Spleen (tissue), 7 donors: ENCODE measurements around the gene C12orf43.

ENCODE experiments used
- POLR2A ChIP-seq, 3 donors: fragments of 450-650 bp; IDR thresholded peaks; one replicate each; pipeline ENCODE4 v1.5.1; 2017; ENCODE audit warnings: antibody characterized with exemption in 3 of 3, mild to moderate bottlenecking in 1 of 3
- POLR2AphosphoS5 ChIP-seq, 3 donors: sonication (generic); formaldehyde crosslinking; IDR thresholded peaks; one replicate each; pipeline ENCODE4 v1.5.1; 2017; ENCODE audit warnings: antibody characterized with exemption in 3 of 3
- TF ChIP-seq, protein P1 (sequence below), 11 experiments: fragments of 200-600 bp in 7 of 11; fragments of 450-650 bp in 4 of 11; sonication (generic) in 4 of 11; IDR thresholded peaks in 8 of 11; conservative IDR thresholded peaks in 3 of 11; 1 replicate in 7 of 11; 2 replicates in 4 of 11; pipeline versions ENCODE4 v1.4.0 to v1.8.0; 2016 to 2021; ENCODE audit warnings: antibody characterized with exemption in 11 of 11, inconsistent platforms in 4 of 11, mild to moderate bottlenecking in 1 of 11
- donor health status: DM: no; HTN: no; CAD: no; lungs with moderate emphysema.
- donor health status: DM: no; HTN: no; CAD: no.
- donor health status: DM: no; HTN: no; CAD: no.

DNA sequence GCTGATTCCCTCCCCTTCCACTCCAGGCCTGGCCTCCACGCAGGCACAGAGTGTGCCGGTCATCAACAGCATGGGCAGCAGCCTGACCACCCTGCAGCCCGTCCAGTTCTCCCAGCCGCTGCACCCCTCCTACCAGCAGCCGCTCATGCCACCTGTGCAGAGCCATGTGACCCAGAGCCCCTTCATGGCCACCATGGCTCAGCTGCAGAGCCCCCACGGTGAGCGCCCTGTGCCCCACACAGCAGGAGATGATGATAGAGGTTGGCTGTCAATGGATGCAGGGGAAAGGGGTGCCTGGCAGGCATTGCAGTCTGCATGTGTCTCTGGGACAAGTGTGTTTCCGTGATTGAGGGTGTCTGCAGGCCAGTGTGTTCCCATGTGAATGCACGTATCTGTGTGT is 18.8 kb downstream of the C12orf43 start:
- TF ChIP-seq, protein P1, sequence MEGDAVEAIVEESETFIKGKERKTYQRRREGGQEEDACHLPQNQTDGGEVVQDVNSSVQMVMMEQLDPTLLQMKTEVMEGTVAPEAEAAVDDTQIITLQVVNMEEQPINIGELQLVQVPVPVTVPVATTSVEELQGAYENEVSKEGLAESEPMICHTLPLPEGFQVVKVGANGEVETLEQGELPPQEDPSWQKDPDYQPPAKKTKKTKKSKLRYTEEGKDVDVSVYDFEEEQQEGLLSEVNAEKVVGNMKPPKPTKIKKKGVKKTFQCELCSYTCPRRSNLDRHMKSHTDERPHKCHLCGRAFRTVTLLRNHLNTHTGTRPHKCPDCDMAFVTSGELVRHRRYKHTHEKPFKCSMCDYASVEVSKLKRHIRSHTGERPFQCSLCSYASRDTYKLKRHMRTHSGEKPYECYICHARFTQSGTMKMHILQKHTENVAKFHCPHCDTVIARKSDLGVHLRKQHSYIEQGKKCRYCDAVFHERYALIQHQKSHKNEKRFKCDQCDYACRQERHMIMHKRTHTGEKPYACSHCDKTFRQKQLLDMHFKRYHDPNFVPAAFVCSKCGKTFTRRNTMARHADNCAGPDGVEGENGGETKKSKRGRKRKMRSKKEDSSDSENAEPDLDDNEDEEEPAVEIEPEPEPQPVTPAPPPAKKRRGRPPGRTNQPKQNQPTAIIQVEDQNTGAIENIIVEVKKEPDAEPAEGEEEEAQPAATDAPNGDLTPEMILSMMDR (IDR thresholded peaks at IDR 0.05 in 8 of 11, conservative IDR thresholded peaks at IDR 0.05 in 3 of 11) = no peak
- TF ChIP-seq POLR2A (IDR thresholded peaks at IDR 0.05) = no peak
- peak in 1 of 3 donors; percentile 47 for TF ChIP-seq POLR2AphosphoS5 (IDR thresholded peaks at IDR 0.05)
